SW480 (cell line): ENCODE measurements around the gene RAPGEF1.

Experiments
- DNase-seq: peaks from one replicate; pipeline ENCODE4 v3.0.0-alpha.2; 2016; ENCODE audit warnings: low spot score

Gene RAPGEF1

DNA sequence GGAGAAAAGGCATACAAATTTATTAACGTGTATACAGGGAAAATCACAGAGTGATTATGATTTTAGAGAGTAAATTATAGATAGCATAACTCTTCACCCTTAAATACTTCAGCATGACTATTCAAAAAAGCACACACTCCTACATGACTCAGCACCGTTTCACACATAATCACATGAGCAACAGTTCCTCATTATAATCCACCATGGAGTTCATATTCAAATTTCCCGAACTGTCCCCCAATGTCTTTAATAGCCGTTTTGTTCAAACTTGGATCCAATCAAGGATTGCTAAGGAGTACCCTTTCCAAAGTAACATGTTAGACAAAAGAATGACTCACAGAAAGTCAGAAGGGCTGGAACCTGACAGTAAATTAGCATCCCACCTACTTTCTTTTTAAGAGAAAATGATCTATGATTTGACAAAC is 32.1 kb downstream of the RAPGEF1 start:
- no peak for DNase-seq

DNA sequence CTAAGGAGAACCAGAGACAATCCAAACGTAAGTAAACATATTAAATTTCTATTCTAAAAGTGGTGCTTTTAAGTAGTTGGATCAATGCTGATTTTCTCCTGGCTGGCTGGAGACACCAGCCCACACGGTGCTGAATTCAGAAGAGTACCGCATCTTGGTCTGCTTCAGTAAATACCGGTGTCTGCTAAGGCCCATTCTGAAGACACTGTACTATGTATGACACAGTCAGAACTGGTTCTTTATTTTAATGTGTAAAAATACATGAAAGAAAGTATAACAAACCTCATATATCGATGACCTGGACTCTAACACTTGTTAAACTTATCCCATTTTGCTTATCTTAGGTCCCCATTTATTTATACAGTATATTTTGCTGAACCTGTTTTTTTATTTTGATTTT is 32.8 kb downstream of the RAPGEF1 start:
- no peak for DNase-seq

DNA sequence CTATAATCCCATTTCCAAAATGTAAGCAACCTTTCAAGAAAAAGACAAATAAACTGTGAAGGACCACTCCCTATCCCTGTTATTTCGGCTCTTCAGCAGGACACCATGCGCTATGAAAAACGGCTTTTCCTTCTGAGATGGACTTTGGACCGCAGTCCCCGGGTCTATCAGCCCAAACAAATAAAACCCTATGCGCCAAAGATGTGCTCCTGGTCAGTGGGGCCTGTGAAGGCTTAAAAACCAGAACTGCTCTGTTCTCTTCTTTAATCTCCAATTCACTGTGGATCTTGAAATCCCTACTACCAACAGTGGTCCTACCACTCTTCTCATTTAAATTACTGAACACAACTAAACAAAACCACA is 33.3 kb downstream of the RAPGEF1 start:
- DNase-seq = no peak

DNA sequence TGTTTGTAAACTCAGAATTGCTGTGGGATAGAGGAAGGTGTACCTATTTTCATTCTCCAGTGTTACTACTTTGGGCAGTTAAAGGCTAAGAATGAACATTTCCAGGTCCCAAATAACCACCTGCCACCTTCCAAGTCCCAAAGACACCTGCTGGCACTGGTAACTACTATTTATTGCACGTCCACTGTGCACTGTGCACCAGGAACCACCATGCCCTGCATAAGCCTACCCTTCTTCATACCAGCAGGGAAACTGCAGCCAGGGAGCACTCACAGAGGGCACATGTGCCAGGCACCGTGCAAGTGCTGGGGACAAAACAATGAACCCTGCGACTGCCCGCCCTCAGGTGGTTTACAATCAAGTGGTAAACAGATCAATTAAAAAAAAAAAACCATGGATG is 34.9 kb downstream of the RAPGEF1 start:
- DNase-seq = no peak

DNA sequence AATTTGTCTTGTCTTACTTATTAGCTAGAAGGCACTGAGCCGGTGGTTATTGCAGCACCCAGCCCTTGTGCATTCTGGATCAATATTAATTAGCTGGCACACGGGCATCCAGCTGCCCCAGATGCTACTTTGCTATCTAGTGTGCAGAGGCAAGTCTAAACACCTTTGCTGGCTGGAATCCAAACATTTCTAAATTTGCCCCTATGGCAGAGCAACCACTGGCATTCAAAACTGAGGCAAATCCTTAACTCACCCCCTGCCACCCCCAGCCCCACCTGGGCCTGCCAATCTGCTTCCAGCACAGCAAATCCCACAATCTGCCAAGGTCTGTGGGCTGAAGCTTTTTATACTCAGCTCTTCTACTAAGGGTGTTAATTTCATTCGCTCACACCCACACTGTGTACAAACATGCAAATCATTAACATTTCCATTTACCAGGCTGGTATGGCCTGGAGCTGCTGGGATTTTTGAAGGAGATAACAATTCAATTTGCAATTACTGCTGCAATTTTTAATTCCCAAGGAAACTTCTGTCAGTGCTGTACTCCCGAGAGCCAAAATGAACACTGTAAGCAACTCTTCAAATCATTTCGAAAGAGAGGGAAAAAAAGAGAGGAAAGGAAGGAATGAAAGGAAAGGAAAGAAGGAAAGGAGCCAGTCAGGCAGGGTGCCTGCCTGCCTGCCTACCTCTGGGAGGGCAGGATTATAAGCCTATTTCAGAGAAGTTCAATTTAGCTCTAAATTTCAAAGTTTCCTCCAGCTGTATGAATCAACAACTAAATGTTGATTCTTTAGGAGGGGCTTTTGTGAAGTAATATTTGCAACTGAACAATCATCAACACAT is 35.5 kb downstream of the RAPGEF1 start:
- no peak for DNase-seq

DNA sequence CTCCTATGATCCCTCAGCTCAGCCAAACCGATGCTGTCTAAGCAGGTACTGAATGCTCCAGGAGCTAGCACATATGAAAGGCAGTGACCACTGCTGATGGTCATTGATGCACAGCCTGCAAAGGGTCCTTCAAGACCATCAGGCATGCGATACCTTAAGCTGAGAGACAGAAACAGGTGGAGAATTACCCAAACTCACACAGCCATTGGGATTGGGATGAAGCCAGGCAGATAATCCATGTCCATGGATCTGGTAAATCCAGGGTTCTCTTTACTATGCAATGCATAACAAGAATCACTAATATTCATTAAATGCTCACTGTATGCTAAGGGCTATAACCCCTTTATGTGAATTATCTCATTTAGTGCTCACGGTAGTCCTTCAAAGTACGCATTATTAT is 36.2 kb downstream of the RAPGEF1 start:
- no peak for DNase-seq

DNA sequence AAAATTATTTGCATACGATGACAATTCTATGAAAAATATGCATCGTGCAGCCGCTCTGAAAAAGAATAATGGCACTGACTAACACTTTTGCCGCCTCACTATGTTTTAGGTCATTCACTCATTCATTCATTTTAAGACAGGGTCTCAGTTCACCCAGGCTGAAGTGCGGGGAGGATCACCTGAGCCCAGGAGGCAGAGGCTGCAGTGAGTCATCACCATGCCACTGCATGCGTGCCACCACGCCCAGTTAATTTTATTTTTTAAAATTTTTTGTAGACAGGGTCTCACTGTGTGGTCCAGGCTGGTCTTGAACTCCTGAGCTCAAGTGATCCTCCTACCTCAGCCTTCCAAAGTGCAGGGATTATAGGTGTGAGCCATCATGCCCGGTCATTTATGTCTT is 37.0 kb downstream of the RAPGEF1 start:
- no peak for DNase-seq

DNA sequence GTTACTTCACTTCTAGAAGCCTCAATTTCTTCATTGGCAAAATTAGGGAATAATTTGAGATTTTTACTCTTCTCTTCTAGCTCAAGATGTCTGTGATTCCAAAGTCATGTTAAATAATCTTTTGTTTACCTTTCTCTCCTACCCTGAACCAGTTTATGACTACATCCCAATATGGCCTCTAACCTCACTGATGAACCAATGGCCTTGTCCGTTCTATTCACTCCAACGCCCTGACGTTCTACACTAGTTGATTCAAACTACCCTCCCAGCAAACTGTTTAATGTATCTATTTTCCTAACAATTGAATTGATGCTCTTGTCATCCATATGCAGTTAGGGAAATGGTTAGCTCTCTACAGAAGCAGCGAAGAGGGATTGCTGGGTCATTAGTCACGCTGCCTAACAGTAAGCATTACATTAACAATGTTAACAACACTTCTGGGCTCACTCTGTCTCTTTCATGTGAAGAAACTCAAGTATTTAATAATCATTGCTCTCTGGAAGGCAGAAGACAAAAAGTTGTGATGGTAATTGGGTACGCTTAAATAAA is 38.0 kb downstream of the RAPGEF1 start:
- DNase-seq = no peak

DNA sequence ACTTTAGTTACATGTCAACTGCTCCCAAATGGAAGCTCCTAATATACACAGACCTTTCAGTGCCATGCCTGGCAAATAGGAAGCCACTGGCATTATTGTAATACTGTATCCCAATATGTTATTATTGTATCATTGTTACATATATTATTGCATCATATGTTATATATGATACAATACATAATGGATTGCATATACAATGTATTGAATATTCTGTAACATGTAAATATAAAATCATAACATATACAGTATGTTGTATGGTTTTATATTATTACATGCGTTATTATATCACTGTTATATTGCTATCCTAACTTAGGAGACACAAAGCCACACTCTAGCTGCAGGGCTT is 38.5 kb downstream of the RAPGEF1 start:
- no peak for DNase-seq

DNA sequence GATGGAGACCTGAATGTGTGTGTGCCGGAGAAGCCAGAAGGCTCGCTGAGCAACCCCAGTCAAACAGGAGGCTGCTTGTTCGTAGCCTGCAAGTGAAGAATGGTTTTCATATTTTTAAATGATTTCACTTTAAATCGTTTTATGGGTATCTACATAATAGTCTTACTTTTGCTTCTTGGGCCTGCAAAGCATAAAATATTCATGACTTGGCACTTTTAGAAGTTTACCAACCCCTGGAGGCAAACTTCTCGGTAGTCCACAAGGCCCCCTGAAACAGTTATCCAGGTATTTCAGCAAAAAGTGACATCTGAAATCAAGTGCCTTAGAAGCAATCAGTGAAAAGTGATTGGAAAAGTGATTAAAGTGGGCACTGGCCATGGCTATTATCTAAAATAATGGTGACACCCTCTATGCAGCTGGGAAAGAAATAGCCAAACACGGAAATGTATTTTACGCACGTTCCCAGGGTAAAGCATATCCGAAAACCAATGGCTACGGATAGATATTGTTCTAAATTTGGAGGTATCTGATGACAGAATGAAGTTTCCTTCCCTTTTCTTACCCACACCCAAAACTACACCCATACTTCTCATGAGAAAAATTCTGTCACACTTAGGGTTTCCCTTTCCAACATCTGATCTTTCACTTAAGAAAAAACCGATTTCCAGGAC is 39.0 kb downstream of the RAPGEF1 start:
- no peak for DNase-seq

DNA sequence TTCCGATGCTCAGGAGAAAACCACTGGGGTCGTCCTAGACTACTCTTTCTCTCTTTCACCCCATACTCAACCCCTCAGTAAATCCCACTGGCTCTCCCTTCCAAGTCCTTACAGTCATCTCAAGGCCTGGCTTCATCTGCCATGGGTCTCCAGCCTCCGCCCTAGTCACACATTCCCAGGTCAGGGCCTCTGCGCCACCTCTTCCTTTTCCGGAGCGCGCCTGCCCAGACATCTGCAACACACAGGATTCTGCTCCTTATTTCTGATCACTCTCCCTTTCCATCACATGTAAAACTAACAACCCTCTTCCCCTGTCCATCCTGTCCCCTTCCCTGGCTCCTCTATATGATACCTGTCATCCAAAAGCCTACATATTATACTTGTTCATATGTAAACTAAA is 39.8 kb downstream of the RAPGEF1 start:
- DNase-seq = no peak

DNA sequence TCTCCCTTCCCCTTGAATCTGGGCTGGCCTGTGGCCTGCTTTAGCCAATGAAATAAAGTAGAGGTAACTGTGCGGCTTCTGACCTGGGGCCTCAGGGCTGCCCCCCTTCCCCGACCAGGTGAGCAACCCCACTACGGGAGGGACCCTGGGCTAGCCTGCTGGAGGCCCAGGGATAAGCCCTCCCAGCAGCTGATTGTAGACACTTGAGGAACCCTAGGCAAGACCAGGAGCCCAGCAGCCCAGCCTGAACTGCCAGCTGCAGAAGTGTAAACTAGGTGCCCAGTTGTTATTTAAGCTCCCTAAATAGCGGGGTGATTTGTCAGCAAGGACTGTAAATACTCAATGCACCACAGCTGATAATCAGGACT is 41.3 kb downstream of the RAPGEF1 start:
- no peak for DNase-seq

DNA sequence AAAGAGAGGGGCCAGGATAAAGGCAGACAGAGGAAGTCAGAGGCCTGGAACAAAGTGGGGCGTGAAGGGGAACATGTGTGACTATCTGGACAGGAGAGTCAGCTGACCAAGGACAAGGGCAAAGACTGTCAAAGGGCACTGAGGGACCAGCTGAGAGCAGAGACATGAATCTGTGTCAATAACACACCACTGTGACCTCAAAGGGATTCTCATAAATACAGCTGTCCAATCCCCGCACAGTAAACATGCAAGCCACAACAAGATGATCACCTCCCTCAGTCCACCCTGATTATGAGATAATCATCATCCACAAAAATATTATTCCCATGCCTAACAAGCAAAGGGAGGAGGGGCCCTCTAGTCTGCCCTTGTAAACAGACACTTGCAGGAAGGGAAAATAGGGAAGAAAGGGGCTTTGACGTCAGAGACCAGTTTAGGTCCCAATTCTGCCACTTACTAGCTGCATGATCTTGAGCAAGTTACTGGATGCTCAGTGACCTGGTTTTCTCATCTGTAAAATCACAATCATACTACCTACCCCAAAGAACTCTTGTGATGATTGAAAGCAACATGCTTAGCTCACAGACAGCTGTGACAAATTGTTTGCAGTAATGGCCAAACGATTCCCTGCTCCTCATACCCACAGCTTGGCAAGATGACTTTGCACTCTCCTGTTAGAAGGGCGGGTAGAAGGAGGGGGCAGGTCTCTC is 41.8 kb downstream of the RAPGEF1 start:
- DNase-seq = no peak

DNA sequence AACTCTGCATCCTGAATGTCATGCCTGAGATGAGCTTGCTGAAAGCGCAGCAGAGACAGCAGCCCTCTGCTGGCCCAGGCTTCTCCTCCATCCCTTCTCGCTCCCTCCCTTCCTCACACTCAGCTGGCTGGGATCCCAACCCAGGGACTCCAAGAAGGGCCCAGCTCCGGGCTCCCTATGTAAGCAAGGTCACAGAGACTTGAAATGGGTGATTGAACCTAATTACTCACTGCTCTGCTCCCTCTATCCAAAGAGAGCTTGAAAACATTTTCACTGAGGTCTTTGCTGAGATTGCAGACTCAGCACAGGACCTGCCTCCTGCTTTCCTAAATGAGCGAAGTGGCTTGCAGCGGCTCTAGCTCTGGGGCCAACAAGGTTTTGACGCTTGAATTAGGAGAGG is 42.8 kb downstream of the RAPGEF1 start:
- DNase-seq = no peak

DNA sequence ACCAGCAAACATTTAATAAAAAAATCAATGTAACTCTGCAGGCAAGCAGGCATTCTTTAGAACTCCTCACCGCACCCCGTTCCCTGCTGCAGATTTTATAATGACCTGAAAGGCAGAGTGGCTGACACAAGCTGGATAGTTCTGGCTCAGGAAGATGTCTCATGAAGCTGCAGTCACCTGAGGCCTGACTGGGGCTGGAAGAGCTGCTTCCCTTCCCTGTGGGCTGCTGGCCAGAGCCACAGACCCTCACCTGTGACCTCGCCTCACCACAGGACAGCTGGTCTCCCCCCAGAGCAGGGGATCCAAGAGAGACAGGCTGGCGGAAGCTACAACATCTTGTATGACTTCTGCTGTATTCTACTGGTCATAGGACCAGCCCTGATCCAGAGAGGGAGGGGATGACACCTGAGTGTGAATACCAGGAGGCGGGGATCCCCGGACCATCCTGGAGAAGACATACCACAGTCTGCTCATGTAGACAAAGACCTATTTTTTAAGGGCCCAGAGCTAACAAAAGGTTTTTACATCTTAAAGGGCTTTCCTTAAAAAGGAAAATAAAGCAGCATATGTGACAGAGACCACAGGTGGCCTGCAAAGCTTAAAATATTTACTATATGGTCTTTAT is 43.9 kb downstream of the RAPGEF1 start:
- DNase-seq = no peak

DNA sequence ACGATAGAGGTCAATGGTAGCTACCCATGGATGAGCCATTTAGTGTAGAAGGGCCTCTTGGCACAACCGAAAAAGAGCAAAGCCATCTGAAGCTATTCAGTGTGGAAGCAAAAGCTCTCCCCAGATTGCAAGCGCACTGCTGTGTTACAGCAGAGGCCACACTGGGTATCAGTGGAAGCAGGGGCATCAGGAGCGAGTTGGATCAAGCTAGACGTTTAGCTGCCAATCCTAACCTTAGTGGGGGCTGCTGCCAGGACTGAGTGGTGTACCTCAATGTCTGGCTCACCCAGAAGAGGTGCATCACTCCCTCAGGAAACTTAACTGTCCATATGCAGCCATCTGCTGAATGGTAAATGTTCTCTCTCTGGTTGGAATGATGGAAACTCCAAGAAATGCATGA is 44.5 kb downstream of the RAPGEF1 start:
- no peak for DNase-seq

DNA sequence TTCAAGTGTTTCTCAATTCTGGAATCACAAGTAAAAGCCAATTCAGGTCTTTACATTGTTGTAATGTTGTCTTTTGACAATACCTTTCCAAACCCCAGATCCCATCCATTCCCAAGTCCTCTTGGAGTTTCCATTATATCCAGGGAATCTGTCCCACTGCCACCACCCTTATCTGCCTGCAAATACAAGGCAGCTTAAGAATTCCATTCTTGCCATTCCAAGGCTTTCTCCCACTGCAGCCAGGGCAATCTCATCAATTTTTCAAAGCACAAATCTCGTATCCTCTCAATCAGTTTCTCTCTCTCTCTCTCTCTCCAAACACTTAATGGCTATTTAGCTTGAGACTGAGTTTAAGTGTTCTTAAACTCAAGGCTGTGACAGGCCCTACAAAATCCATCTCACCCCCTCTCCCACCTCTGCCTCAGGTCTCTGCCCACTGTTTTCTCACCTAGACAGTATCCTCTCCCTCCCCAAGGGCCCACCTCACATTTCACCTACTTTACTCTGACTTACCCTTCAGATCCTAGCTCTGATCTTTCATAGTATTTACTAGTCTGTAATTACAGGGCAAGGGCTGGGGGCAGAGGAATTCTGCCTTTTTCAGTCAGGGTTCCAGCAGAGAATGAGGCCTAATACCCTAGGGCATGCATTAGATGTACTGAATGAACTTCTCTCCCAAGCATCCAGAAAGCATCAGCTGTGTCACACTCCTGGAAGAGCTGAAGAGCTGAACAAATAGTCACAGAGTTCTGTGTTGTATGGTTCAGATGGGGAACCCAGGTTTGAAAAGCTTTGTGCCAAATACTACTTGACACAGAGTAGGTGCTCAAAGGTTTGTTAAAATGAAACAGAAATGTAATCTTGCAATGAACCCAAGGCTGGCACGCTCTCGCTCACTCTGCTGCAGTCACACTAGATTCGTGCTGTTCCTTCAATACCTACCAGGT is 46.0 kb downstream of the RAPGEF1 start:
- no peak for DNase-seq

DNA sequence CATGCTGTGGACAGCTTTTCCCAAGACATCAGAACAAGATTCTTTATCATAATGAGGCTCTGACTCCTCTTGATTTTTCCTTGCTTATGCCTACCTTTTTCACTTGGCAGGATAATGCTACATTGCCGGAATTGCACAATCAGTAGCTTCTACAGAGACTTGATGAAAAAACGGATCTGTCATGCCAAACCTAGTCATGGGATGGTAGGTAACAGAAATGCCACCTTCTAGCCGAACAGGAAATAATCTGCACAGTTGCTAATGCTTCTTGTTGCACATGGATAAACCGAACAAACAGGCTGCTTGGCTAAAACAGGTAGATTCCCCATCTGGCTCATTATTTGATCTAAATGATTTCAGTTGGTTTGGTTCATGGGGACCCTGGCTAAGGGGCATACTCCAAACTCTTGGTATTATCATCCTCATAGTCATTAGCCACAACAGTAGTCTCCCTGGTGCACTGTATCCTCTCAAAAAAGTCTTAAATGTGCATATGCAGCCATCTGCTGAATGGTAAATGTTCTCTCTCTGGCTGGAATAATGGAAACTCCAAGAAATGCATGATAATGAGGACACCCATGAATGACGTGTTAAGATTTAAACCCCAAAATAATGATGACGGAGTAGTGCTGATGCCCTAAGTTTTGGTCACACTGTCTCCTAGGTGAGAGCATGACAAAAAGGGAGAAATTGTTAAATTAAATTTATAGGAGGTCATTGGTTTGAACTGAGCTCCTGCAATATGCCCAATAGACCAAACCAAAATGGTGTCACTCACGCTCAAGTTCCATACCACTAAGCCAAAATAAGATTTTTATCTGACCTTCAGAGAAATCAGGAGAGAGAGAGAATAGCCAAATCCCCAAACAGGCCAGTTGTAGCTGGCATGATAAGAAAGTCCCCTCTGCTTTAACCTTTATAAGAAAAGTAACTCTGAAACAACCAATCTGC is 47.0 kb downstream of the RAPGEF1 start:
- no peak for DNase-seq

DNA sequence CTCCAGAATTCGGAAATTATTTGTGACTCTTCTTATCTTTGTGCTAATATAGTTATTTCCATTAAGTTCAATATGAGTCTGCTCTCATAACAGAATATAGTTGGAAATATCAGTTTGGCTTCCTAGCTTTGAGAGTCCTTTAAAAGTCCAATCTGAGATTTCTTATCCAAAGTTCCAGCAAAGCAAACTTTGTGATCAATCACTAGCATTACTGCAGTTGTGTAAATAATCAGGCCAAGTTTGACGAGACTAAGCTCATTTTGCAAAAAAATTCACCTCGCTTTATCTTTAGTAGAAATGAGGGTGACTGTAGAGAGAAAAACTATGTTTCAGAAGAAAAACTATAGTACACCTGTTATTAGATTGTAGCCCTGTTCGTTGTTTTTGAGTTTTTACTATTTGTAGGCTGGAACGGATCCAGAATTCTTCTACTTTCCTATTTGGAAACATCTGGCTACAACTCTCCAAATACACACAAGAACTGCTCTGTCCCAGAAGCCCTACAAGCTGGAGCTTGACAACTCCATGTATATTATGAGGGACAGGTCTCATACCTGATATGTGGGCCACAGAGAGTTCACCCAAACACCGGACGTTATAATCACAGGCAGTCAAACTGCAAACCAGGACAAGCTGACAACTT is 47.8 kb downstream of the RAPGEF1 start:
- DNase-seq = no peak
